IPS-NIHi7 (cell line): Measurements from ENCODE around the gene HUNK.

Source experiments
- DNase-seq: peaks from one replicate; pipeline ENCODE4 v3.0.0; 2012; ENCODE audit warnings: mixed read lengths; ENCODE audit errors: extremely low spot score

The HUNK gene

GRCh38 chr21:31896019-31896418, 23.2 kb downstream of the HUNK start:
- no peak for DNase-seq

DNA sequence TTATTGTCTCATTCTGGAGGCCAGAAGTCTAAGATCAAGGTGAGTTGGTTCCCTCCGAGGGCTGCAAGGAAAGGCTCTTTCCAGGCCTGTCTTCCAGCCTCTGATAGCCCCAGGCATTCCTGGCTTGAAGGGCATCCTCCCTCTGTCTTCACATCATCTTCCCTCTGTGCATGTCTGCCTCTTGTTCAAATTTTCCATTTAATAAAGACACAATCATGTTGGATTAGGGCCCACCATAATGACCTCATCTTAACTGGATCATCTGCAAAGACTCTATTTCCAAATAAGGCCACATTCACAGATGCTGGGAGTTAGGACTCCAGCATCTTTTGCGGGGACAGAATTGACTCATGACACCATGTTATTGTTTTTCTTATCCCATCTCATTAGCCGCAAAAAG, 24.5 kb downstream of the HUNK start:
- DNase-seq: no peak

- DNase-seq: no peak
Measured at GRCh38 chr21:31898933-31899630, 26.3 kb downstream of the HUNK start.

DNA sequence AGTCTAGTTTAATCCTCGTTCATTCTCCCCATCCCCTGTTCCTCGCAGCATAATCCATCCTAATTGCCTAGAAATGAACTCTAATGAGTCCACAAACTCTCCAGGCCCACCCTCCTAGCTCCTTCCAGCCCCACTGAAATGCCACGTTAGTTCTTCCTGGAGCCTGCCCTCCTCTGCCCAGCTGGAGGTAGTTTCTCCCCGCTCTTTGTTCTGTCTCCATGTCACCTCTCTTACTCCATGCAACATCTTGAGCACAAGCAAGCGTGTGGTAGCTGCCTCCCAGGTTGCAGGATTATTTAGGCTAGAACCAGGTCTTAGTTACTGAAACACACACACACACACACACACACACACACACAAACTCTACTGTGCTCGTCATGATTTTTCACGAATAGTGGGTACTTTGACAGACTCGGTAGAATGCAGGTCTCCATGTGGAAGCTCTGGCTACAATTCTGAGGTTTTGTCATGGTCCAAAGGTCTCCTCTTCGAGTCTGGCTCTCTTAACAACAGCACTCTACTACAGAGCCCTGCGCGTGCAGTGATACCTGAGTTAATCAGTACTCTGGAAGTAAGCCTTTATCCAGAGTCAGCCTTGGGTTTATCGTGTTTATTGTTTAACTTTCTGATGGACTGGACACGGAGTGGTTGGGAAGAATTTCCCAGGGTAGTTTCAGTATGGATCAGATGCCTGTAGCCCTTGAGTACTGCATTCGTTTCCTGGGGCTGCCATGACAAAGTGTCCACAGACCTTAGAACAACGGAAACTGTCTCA, 27.5 kb downstream of the HUNK start:
- DNase-seq: no peak

GRCh38 chr21:31901315-31901714, 28.5 kb downstream of the HUNK start:
- DNase-seq: no peak

DNA sequence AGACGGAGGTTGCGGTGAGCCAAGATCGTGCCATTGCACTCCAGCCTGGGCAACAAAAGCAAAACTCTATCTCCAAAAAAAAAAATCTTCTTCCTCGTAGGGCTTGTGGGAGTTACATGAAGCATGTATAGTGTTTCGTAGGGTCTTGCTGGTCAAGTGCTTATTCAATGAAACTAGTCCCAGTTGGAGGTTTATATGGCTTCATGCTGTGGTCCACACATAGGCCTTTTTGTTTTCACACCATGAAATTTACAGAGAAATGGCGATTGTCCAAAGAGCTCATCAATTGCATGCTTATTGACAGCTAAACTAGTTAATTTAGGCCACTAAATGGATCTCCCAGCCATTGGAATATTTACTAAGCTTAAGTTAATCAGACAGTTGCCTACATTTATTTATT, 29.6 kb downstream of the HUNK start:
- no peak for DNase-seq

DNA sequence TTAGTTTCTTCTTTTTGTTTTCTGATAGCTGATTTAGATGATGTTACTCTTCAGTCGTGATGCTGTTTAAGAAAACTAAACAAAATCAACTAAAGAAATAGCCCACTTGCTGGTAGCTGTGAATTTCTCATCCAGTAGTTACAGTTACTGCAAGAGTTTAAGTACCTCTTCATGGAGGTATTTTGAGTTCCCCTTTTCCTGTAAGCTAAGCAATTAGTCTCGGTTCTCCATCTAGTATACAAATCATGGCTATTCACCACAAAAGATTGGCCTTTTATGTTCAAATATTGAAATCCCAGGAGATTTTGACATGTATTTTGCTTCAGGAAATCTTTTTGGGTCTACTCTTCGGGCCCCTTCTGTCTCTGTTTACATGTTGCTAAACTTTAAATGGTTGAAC, 31.1 kb downstream of the HUNK start:
- no peak for DNase-seq

GRCh38 chr21:31905503-31906451, 33.0 kb downstream of the HUNK start:
- DNase-seq: no peak

- peak; percentile 81 for DNase-seq
Measured at GRCh38 chr21:31908106-31909031, 35.5 kb downstream of the HUNK start.

GRCh38 chr21:31909153-31910073, 36.6 kb downstream of the HUNK start:
- peak; percentile 29 for DNase-seq

DNA sequence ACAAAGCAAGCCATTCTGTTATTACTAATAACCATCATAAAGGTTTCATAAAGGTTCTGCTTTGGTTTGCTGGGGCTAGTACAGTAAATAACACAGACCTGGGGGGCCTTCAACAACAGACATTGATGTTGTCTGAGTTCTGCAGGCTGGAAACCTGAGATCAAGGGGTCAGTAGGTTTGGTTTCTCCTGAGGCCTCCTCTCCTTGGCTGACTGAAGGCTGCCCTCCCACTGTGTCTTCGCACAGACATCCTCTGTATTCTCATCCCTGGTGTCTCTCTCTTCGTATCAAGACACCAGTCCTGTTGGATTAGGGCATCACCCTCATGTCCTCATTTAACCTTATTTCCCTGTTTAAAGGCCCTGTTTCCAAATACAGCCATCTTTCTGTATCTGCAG, 37.3 kb downstream of the HUNK start:
- DNase-seq: no peak

DNA sequence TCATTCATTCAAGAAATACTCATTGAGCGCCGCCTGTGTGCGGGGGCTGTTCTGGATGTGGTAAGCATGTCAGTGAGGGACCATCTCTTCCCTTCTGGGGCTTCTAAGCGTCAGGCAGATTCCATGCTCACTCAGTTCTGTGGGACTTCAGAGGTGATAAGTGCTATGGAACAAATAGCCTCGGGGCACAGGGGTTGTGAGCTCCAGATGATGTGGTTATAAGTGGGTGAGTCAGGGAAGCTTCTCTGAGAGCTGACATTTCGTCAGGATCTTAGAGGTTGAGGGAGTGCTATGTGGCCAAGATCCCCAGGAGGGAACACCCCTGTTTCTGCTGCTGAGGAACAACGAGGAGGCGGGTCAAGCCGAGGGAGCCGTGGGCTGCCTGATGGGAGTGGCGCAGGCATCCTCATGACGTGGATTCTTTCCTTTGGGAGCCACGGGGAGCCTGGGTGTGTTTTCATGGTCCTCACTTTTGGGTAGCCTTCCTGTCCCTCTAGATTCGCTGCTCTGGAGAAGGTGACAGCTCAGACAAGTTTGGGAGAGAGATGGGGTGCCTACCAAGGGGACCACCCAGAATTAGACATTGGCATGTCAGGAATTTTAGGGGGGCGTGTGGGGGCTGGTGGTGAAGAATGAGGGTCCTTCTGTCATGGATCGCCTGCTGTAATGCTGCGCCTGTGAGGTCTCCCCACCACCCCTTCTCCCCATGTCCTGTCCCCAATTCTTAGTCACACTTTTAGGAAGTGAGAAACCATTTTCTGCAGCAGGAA, 38.5 kb downstream of the HUNK start:
- no peak for DNase-seq

GRCh38 chr21:31912501-31912900, 39.7 kb downstream of the HUNK start:
- DNase-seq: no peak

DNA sequence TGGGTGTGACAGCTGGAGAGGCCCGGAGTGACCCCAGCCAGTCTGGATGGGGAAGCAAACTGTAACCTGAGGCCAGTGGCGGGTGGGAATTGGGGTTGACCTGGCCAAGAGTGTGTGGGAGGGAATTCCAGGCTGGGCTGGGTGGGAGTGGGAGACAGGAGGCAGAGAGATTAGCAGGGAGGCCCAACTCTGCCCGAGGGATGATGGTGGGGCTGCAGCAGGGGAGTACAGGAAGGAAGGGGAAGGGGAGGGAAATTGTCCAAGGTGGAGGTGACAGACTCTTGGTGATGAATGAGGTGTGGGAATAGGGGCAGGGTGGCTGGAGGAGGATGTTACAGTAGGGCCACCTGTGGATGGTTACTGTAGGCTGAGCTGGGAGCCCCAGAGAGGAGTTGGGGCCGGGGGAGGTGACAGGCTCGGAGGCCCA, 40.4 kb downstream of the HUNK start:
- DNase-seq: no peak

DNA sequence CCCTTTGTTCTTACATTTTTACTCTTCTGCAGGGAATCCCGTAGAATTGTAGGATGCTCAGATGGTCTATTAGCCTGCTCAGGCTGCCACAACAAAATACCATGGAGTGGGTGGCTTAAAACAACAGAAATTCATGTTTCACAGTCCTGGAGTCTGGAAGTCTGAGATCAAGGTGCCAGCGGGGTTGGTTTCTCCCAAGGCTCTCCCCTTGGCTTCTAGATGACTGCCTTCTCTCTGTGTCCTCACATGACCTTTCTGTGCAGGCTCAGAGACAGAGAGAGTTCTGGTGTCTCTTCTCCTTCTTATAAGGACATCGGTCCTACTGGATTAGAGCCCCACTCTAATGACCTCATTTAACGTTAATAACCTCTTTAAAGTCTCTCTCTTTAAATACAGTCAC, 41.7 kb downstream of the HUNK start:
- DNase-seq: no peak

DNA sequence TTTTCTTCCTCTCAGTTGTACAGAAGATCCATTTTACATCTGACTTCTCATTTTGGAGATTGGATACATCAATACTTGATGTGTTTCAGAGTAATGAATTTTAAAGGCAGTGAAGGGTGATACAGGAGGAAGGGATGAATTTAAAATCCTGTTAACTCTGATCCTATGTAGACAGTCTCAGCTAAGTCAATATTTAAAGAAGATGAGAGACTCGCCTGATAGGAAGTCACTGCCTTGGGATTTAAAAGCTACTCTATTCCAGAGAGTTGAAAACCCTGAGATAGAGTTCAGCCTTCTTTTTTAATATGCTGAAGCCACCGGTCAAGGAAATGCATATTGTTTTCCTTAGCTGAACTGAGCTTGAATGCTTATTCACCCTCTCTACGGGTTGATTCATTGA, 42.7 kb downstream of the HUNK start:
- DNase-seq: no peak

- no peak for DNase-seq
Measured at GRCh38 chr21:31917108-31917507, 44.3 kb downstream of the HUNK start.

GRCh38 chr21:31918250-31918775, 45.5 kb downstream of the HUNK start:
- no peak for DNase-seq

- no peak for DNase-seq
Measured at GRCh38 chr21:31920275-31920674, 47.5 kb downstream of the HUNK start.
